NCI-H2107 treated with DMSO at 0.1 percent for 48 hours (cell line): ENCODE results near the gene CTNNBL1.
"Not testable (repeated sequence)": the region's sequence is repeated elsewhere in the genome, so short reads cannot be mapped to it uniquely, and the experiment has no call there.

Experiments
- DNase-seq: peaks from one replicate; lab custom pipeline; 2025; ENCODE audit not compliant: unreplicated experiment; lab: John Stamatoyannopoulos, UW

Gene CTNNBL1

DNA sequence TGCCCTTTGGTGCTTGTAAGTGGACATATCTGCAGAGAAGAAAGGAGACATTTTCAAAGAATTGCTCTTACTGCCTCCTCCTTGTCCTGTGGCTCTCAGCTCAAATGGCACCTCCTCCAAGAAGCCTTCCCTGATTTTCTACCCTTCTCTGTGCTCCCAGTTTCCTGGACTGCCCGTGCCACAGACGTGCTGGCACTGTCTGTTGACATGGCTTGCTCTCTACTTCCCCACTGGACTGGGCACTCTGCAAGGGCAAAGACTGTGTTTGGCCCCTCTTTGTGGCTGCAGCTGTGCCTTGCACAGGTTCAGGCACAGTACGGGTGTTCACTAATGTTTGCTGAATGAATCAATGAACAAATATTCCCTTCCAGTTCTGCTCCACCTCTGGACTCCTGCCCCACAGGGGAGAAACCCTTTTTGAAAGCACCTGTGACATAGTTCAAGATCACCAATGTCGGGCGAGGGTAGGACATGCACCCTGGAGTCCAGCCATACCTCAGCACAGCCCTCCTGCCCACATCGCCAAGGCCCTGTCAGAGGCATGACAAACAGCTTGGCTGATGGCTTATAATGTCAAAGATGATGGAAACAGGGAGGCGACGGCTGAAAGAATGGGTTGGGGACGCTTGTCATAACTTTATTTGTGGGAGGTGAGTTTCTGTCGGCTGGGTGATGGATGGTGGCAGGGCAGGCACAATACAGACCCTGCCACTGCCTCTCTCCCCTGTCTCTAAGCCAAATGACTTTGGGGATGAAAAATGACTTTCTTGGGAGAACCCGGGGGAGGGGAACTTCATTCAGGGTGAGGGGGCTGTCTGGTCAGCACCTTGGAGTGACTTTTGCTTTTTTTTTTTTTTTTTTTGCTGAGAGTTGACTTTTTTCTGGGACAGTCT, 15.6 kb upstream of the CTNNBL1 start:
- no peak for DNase-seq

- DNase-seq, result not testable (repeated sequence)
These were observed 14.1 kb upstream of the CTNNBL1 start for GRCh38 chr20:37679751-37680150.

DNA sequence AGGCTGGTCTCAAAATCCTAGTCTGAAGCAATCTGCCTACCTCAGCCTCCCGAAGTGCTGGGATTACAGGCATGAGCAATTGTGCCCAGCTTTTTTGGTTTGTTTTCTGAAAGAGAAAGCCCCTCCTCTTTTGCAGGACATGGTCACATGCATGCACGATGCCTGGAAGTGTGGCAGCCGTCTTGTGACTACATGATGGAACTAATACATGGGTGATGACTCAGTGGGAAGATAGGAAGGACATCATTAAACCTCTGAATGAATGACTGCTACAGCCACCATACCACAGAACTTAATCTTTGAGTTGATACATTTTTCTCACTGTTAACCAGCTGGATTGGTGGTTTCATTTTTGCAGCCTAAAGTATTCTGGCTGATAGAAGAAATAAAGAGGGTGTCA, 13.4 kb upstream of the CTNNBL1 start:
- no peak for DNase-seq

- DNase-seq, result no peak
These were observed 12.3 kb upstream of the CTNNBL1 start for GRCh38 chr20:37681384-37682112.

- not testable (repeated sequence) for DNase-seq
These were observed 10.7 kb upstream of the CTNNBL1 start for GRCh38 chr20:37683146-37683545.

GRCh38 chr20:37686762-37687477, 6.9 kb upstream of the CTNNBL1 start:
- DNase-seq, result no peak

- DNase-seq, result no peak
These were observed 6.4 kb upstream of the CTNNBL1 start for GRCh38 chr20:37687478-37687805.

- DNase-seq, result no peak
These were observed 5.7 kb upstream of the CTNNBL1 start for GRCh38 chr20:37688093-37688492.

DNA sequence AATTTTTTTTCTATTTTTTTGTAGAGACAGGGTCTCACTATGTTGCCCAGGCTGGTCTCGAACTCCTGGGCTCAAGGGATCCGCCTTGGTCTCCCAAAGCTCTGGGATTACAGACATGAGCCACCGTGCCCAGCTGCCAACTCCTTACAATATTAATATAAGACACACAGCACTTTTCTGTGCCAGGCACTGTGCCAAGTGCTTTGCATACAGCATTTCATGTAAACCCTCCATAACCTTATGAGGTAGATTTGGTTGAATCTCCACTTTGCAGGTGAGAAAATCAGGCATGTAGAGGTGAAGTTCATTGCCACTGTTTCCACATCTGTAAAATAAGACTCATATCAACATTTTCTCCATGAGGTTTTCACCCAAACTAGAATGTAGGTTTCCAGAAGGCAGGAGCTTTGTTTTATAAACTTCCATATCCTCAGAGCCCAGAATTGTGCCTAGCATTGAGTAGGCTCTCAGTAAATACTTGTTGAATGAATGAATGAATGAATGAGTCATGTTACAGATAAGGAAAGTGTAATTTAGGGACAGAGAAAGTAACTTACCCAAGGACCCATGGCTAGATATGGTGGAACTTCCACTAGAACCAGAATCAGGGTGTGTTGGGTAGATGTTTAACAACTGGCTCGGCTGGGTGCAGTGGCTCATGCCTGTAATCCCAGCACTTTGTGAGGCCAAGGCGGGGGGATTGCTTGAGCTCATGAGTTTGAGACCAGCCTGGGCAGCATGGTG, 3.0 kb upstream of the CTNNBL1 start:
- DNase-seq, result no peak

DNA sequence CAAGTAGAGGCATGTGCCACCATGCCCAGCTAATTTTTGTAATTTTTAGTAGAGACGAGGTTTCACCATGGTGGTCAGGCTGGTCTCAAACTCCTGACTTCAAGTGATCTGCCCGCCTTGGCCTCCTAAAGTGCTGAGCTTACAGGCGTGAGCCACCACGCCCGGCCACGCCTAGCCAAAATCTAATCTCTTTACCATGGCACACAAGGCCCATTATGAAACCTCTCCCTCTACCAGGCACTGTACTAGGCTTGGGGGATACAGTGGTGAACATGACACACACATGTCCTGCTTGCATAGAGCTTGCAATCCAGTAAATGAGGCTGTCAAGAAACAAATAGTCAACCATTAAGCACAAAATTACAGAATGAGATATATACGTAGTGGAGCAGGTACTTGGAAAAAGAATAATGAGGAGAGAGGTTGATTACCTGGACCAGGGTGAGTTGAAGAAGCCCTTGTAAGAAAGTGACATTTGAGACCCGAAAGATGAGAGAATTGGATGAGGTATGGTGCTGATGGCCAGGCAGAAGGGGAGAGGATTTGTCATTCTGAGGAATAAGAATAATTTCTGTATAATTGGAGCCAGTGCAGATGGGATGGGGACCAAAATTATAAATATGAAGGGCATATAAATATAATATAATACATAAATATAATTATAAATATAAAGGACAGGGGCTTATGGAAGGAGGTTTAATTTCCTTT, 1.2 kb upstream of the CTNNBL1 start:
- no peak for DNase-seq

DNA sequence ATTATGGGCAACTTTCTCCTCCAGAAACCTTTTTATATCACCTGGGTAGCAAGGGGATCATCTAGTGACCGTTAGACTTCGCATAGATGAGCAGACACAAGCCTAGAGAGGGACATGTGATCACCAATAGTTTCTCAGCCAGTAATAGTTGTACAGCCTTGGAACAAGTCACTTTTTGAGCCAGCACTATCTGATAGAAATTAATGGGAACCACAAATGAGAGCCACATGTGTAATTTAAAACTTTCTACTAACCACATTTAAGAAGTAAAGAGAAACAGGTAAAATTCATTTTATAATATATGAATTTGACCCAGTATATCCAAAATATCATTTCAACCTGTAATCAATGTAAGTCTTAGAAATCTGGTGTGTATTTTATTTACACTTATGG, 592 bp upstream of the CTNNBL1 start:
- no peak for DNase-seq

DNA sequence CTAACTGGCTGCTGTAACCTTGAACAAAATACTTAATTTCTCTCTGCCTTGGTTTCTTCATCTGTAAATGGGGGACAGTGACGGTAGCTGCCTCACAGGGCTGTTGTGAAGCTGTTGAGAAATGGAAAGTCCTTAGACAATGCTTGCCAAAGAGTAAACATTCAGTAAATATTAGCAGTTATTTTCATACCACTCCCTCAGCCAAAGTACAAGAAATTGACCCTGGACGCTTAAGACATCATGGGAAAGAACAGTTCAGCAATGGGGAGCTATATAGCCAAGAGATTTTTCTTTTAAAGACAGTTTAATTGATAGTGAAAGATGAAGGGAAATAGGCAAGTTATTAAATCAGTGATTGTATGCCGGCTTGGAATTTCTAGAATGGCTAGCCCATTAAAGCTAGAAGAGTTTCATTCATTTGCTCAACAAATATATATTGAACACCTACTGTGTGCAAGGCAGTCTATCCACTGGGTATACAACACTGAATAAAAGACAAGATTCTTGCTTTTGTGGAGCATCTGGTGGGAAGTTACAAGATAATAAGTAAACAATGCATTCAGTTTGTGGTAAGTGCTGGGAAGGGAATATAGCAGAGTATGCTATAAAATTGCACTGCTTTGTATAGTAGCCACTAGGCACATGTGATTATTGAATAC, 2.0 kb downstream of the CTNNBL1 start:
- DNase-seq, result no peak

DNA sequence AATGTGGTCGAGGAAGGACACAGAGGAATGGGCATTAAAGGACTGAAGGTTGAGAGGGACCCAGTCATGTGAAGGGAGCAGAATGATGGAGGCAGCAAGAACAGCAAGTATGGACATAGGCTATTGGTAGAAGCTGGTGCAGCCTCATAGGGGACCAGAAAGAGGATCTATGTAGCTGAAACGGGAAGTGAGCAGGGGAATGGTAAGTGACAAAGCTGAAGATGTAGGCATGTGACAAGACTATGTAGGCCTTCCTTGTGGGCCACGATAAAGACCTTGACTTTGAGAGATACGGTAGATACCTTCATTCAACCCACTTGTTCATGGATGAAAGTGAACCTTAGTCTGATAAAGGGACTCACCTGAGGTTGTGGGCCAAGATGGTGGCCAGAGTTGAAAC, 3.5 kb downstream of the CTNNBL1 start:
- no peak for DNase-seq

- no peak for DNase-seq
These were observed 5.4 kb downstream of the CTNNBL1 start for GRCh38 chr20:37699202-37699601.

GRCh38 chr20:37700301-37700700, 6.5 kb downstream of the CTNNBL1 start:
- DNase-seq, result no peak

DNA sequence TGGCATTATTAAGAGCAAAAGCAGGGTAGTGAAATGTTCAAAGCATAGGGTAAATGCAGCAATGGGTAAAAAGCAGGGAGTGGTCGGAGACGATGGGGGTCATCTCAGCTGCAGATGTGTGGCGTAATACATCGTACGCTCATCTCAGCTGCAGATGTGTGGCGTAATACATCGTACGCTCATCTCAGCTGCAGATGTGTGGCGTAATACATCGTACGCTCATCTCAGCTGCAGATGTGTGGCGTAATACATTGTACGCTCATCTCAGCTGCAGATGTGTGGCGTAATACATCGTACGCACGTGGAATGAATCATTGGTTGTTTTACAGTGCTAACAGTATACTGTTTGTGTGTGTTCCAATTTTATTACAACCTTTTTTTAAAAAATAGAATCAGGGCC, 7.8 kb downstream of the CTNNBL1 start:
- DNase-seq, result not testable (repeated sequence)

DNA sequence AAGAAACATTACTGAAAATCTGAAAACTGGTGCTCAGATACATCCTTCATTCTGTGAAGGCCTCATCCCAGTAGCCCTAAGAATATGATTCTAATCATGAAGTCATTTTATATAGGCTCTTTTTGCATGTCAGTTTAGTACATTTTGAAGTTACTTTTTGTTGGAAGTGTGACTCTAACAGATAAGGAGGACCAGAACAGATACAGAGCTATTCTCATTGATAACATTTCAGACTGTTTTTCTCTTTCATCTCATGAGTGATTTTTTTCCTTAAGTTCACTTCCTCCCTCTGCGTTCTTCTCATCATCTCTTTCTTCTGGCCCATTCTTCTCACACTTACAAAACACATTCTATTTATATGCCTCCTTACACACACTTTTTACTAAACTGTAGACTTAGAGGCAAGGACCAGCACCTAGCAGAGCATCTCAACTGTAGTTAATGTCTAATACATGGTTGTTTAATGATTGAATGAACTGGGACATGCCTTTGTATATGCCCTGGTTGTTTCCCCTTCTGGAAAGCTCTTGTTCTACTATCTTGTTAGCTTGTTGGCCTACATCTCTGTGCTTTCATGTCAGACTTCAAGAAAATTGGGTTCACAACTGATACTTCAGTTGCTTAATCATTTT, 8.7 kb downstream of the CTNNBL1 start:
- DNase-seq, result no peak

DNA sequence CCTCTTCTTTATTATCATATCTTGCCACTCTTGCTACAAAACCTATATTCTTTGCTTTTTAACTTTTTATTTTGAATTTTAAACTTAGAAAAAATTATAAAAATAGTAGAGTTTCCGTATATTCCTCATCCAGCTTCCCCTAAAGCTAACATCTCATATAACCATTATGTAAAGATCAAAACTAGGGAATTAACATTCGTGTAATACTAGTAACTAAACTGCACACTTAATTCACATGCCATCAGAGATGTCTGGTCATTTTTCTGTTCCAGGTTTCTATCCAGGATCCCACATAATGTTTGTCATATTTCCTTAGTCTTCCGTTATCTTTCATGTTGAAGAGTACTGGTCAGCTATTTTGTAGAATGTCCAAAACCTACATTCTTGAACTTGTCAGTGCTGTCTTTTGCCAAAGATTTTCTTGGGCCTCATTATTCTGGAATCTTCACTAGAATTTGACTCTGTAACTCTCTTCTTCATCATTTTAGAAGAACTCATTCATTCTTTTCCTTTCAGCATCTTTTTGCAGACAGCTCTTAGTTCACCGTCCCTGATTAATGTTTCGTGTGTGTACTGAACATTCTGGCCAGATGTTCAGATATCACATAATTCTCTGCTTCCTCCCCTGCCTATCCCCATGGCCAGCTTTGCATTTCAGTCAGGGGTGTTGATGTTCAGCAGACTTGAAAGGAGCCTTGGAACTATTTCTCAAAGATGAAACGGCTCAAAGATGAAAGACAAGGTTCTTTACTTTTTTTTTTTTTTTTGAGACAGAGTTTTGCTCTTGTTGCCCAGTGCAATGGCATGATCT, 9.4 kb downstream of the CTNNBL1 start:
- no peak for DNase-seq

GRCh38 chr20:37704955-37705354, 11.1 kb downstream of the CTNNBL1 start:
- no peak for DNase-seq
